ENCODE results near the gene PTPRN2. TPM values are rescaled to one million over a fixed set of nuclear protein-coding genes. Genes with fewer than 3 reads are reported as not detected.

Gene PTPRN2
- polyA plus RNA-seq, 1 of the 3 experiments (the other 2 are of a cell fraction) = 4.0 TPM

DNA sequence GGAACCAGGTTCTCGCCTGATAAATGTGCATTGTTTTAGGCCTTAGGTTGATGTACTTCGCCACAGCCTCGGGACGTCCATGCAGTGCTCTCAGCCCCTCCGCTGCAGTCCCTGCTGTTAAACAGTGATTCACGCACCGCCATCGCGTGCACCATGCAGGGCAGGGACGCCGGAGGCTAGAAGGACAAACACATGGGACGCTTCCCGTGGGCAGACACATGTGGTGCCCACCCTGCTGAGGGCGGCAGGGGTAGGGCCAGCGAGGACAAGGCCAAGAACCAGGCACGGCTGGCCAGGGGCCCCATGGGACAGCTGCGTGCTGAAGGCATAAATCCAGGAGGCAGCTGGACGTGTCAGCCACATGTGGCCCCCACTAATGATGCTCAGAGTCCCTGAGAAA, 394.7 kb downstream of the PTPRN2 start (continued):
- no peak for TF ChIP-seq RCOR1 (IDR thresholded peaks at IDR 0.05; ENCODE audit: low read length)

DNA sequence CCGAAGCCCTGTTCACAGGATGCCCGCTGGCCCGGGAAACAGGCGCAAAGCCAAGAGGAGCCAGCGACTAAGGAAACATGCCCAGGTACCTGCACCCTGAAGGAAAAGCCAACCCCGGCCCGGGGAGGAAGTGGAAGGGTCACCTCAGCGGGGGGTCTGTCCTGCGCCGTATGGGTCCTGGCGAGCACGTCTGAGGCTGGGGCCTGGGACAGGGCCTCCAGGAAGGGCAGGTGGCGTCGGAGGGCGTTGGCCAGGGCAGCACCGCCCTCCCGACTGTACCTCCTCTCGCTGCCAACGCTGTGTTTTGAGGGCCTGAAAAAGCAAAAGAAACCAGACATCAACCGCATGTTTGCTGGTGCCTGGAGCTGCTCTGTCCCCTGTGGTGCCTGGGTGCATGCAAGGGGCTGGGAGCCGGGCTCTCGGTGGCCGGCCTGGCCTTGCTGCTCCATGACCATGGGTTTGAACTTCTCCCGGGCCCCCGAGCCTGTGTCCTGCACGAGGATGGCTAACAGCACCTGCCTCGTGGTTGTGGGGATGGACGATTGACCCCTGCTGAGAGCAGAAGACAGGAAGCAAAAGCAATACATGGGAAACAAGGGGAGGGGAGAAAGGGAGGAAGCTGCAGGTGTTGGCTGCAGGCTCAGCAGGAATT, 395.3 kb downstream of the PTPRN2 start:
- 64% methylated on average over 23 of the region's 28 CpGs for WGBS (ENCODE audit: low lambda C conversion rate)
- peaks cover 9% of the 10 kb centered on the region; the same call in 1 of the 2 replicates for H3K9me3 ChIP-seq
- no peaks in the 10 kb centered on the region for H3K36me3 ChIP-seq (replicated peaks in 1 of 2; ENCODE audit: control insufficient read depth in 1 of 2, insufficient read depth in 2 of 2, low read length in 1 of 2)
- H4K20me1 ChIP-seq (ENCODE audit: insufficient read depth) = no peaks in the 10 kb centered on the region
- no peaks in the 10 kb centered on the region for H3F3A ChIP-seq (replicated peaks; ENCODE audit: insufficient read depth)
- H3K79me2 ChIP-seq (ENCODE audit: insufficient read depth) = no peaks in the 10 kb centered on the region
- POLR2A ChIA-PET = no interaction called here
- H3K27ac ChIP-seq (ENCODE audit: low read depth in 2 of 2, low read length in 1 of 2) = no peak overlapping the region
- no peak for TF ChIP-seq RAD21 (IDR thresholded peaks at IDR 0.05; ENCODE audit: low read length)
- no peak for TF ChIP-seq EZH2phosphoT487 (IDR thresholded peaks at IDR 0.05; ENCODE audit: borderline replicate concordance, low read depth)
- no peak for TF ChIP-seq RCOR1 (IDR thresholded peaks at IDR 0.05; ENCODE audit: low read length)
- TF ChIP-seq, protein P1, sequence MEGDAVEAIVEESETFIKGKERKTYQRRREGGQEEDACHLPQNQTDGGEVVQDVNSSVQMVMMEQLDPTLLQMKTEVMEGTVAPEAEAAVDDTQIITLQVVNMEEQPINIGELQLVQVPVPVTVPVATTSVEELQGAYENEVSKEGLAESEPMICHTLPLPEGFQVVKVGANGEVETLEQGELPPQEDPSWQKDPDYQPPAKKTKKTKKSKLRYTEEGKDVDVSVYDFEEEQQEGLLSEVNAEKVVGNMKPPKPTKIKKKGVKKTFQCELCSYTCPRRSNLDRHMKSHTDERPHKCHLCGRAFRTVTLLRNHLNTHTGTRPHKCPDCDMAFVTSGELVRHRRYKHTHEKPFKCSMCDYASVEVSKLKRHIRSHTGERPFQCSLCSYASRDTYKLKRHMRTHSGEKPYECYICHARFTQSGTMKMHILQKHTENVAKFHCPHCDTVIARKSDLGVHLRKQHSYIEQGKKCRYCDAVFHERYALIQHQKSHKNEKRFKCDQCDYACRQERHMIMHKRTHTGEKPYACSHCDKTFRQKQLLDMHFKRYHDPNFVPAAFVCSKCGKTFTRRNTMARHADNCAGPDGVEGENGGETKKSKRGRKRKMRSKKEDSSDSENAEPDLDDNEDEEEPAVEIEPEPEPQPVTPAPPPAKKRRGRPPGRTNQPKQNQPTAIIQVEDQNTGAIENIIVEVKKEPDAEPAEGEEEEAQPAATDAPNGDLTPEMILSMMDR (IDR thresholded peaks at IDR 0.05) = no peak
- TF ChIP-seq FOSL2 (IDR thresholded peaks at IDR 0.05; ENCODE audit: borderline replicate concordance, low read depth) = no peak
- TF ChIP-seq JUND (IDR thresholded peaks at IDR 0.05) = no peak
- TF ChIP-seq, protein P2, sequence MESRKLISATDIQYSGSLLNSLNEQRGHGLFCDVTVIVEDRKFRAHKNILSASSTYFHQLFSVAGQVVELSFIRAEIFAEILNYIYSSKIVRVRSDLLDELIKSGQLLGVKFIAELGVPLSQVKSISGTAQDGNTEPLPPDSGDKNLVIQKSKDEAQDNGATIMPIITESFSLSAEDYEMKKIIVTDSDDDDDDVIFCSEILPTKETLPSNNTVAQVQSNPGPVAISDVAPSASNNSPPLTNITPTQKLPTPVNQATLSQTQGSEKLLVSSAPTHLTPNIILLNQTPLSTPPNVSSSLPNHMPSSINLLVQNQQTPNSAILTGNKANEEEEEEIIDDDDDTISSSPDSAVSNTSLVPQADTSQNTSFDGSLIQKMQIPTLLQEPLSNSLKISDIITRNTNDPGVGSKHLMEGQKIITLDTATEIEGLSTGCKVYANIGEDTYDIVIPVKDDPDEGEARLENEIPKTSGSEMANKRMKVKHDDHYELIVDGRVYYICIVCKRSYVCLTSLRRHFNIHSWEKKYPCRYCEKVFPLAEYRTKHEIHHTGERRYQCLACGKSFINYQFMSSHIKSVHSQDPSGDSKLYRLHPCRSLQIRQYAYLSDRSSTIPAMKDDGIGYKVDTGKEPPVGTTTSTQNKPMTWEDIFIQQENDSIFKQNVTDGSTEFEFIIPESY (IDR thresholded peaks at IDR 0.05; ENCODE audit: borderline replicate concordance, low read depth) = no peak
- TF ChIP-seq, protein P3, sequence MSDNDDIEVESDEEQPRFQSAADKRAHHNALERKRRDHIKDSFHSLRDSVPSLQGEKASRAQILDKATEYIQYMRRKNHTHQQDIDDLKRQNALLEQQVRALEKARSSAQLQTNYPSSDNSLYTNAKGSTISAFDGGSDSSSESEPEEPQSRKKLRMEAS (IDR thresholded peaks at IDR 0.05; ENCODE audit: low read depth) = no peak
- no peak for TF ChIP-seq GATA2 (CRISPR knock-in tag; IDR thresholded peaks at IDR 0.05)
- TF ChIP-seq, protein P4, sequence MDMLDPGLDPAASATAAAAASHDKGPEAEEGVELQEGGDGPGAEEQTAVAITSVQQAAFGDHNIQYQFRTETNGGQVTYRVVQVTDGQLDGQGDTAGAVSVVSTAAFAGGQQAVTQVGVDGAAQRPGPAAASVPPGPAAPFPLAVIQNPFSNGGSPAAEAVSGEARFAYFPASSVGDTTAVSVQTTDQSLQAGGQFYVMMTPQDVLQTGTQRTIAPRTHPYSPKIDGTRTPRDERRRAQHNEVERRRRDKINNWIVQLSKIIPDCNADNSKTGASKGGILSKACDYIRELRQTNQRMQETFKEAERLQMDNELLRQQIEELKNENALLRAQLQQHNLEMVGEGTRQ (IDR thresholded peaks at IDR 0.05; ENCODE audit: borderline replicate concordance, low read depth, low read length) = no peak
- no peak for TF ChIP-seq RXRA (IDR thresholded peaks at IDR 0.05; ENCODE audit: borderline replicate concordance, low read depth)
- no peak for TF ChIP-seq NFIC (IDR thresholded peaks at IDR 0.05; ENCODE audit: borderline replicate concordance)
- TF ChIP-seq MXI1 (IDR thresholded peaks at IDR 0.05; ENCODE audit: low read depth, low read length) = no peak
- TF ChIP-seq, protein P5, sequence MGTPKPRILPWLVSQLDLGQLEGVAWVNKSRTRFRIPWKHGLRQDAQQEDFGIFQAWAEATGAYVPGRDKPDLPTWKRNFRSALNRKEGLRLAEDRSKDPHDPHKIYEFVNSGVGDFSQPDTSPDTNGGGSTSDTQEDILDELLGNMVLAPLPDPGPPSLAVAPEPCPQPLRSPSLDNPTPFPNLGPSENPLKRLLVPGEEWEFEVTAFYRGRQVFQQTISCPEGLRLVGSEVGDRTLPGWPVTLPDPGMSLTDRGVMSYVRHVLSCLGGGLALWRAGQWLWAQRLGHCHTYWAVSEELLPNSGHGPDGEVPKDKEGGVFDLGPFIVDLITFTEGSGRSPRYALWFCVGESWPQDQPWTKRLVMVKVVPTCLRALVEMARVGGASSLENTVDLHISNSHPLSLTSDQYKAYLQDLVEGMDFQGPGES (IDR thresholded peaks at IDR 0.05; ENCODE audit: low read depth, low read length) = no peak
- no peak for TF ChIP-seq NRF1 (IDR thresholded peaks at IDR 0.05; ENCODE audit: low read depth, low read length)
- TF ChIP-seq, protein P6, sequence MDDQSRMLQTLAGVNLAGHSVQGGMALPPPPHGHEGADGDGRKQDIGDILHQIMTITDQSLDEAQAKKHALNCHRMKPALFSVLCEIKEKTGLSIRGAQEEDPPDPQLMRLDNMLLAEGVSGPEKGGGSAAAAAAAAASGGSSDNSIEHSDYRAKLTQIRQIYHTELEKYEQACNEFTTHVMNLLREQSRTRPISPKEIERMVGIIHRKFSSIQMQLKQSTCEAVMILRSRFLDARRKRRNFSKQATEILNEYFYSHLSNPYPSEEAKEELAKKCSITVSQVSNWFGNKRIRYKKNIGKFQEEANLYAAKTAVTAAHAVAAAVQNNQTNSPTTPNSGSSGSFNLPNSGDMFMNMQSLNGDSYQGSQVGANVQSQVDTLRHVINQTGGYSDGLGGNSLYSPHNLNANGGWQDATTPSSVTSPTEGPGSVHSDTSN (IDR thresholded peaks at IDR 0.05) = no peak
- TF ChIP-seq, protein P7, sequence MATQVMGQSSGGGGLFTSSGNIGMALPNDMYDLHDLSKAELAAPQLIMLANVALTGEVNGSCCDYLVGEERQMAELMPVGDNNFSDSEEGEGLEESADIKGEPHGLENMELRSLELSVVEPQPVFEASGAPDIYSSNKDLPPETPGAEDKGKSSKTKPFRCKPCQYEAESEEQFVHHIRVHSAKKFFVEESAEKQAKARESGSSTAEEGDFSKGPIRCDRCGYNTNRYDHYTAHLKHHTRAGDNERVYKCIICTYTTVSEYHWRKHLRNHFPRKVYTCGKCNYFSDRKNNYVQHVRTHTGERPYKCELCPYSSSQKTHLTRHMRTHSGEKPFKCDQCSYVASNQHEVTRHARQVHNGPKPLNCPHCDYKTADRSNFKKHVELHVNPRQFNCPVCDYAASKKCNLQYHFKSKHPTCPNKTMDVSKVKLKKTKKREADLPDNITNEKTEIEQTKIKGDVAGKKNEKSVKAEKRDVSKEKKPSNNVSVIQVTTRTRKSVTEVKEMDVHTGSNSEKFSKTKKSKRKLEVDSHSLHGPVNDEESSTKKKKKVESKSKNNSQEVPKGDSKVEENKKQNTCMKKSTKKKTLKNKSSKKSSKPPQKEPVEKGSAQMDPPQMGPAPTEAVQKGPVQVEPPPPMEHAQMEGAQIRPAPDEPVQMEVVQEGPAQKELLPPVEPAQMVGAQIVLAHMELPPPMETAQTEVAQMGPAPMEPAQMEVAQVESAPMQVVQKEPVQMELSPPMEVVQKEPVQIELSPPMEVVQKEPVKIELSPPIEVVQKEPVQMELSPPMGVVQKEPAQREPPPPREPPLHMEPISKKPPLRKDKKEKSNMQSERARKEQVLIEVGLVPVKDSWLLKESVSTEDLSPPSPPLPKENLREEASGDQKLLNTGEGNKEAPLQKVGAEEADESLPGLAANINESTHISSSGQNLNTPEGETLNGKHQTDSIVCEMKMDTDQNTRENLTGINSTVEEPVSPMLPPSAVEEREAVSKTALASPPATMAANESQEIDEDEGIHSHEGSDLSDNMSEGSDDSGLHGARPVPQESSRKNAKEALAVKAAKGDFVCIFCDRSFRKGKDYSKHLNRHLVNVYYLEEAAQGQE (IDR thresholded peaks at IDR 0.05; ENCODE audit: low read depth, low read length) = no peak
- no peak overlapping the region for H3K9ac ChIP-seq
- H3K4me3 ChIP-seq (ENCODE audit: low read depth in 2 of 2, low read length in 1 of 2) = no peak overlapping the region
- DNase-seq = no peak
- H2AFZ ChIP-seq (ENCODE audit: low read depth) = no peak overlapping the region
- no peak overlapping the region for H3K4me2 ChIP-seq
- H3K27me3 ChIP-seq (ENCODE audit: insufficient read depth) = no peaks in the 10 kb centered on the region
- H3K9me2 ChIP-seq = no peaks in the 10 kb centered on the region
- H3K4me1 ChIP-seq (ENCODE audit: control insufficient read depth in 1 of 2, insufficient read depth in 2 of 2, low read depth in 1 of 2, low read length in 1 of 2) = no peaks in the 10 kb centered on the region
- CTCF ChIA-PET = no interaction called here
